ENCODE measurements around the gene UMAD1. TPM values are rescaled to one million over a fixed set of nuclear protein-coding genes. Genes with fewer than 3 reads are reported as not detected.
"Not testable (repeated sequence)": the region's sequence is repeated elsewhere in the genome, so short reads cannot be mapped to it uniquely, and the experiment has no call there.

The UMAD1 gene
- total RNA-seq, 1 donor from 2014 or later = 12.8 TPM

DNA sequence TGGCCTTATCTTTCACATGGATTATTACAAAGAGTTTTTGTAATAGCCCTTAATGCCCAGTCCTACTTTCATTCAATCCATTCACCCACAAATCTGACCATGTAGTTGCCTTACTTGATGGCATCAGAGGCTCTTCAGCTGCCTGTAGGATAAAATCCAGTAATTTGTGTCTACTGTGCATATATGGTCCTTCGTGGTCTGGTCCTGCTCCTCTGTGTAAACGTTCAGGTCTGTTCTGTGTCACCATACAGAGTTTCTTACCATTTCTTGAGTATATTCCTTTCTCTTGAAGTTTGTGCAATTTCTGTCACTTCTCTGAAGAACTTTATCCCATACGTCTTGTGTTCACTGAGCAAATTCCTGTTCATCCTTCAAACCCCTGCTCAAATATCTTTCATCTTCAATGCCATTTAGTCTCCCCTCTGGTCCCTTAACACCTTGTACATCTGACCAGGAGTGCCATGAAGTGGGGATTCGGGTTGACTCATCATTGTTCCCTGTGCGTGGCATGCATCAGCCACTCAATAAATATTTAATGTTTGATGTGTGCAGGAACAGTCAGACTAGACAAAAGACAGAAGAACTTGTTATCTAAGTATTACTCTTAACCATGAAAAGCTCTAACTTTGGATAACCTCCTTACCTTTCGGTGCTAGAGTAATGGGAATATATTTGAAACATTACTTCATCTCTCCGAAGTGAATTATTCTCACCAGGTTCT lies 176.4 kb downstream of the UMAD1 start:
- H3K36me3 Mint-ChIP-seq (ENCODE audit: insufficient read depth) = peaks cover 8% of the 10 kb centered on the region
- no peak overlapping the region for H3K27ac Mint-ChIP-seq
- H3K9me3 Mint-ChIP-seq (ENCODE audit: low read depth) = peaks cover 2% of the 10 kb centered on the region
- no peak overlapping the region for H3K4me3 Mint-ChIP-seq (ENCODE audit: low read depth)
- TF ChIP-seq, protein P1, sequence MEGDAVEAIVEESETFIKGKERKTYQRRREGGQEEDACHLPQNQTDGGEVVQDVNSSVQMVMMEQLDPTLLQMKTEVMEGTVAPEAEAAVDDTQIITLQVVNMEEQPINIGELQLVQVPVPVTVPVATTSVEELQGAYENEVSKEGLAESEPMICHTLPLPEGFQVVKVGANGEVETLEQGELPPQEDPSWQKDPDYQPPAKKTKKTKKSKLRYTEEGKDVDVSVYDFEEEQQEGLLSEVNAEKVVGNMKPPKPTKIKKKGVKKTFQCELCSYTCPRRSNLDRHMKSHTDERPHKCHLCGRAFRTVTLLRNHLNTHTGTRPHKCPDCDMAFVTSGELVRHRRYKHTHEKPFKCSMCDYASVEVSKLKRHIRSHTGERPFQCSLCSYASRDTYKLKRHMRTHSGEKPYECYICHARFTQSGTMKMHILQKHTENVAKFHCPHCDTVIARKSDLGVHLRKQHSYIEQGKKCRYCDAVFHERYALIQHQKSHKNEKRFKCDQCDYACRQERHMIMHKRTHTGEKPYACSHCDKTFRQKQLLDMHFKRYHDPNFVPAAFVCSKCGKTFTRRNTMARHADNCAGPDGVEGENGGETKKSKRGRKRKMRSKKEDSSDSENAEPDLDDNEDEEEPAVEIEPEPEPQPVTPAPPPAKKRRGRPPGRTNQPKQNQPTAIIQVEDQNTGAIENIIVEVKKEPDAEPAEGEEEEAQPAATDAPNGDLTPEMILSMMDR (IDR thresholded peaks at IDR 0.05; ENCODE audit: unreplicated experiment) = no peak
- H3K27me3 Mint-ChIP-seq = no peaks in the 10 kb centered on the region
- H3K4me1 Mint-ChIP-seq (ENCODE audit: low read depth) = peaks cover 4% of the 10 kb centered on the region
- no peak for DNase-seq (ENCODE audit: low spot score, unreplicated experiment)

DNA sequence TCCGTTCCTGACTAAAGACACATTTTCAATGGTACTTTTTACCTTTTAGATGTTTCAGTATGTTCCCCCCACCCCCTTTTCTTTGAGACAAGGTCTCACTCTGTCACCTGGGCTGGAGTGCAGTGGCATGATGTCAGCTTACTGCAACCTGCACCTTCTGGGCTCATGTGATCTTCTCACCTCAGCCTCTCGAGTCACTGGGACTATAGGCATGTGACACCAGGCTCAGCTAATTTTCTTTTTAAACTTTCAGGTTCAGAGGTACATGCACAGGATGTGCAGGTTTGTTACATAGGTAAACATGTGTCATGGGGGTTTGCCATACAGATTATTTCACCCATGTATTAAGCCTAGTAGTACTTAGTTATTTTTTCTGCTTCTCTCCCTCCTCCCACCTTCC lies 177.2 kb downstream of the UMAD1 start:
- Mint-ChIP-seq H3K27ac (no peak overlapping the region), H3K4me1 (ENCODE audit: low read depth) (peaks cover 1% of the 10 kb centered on the region), H3K36me3 (ENCODE audit: insufficient read depth) (peaks cover 8% of the 10 kb centered on the region), H3K4me3 (ENCODE audit: low read depth) (no peak overlapping the region), H3K27me3 (no peaks in the 10 kb centered on the region), H3K9me3 (ENCODE audit: low read depth) (peaks cover 2% of the 10 kb centered on the region)
- TF ChIP-seq, protein P1 (IDR thresholded peaks at IDR 0.05; ENCODE audit: unreplicated experiment) = no peak
- DNase-seq (ENCODE audit: low spot score, unreplicated experiment) = no peak

DNA sequence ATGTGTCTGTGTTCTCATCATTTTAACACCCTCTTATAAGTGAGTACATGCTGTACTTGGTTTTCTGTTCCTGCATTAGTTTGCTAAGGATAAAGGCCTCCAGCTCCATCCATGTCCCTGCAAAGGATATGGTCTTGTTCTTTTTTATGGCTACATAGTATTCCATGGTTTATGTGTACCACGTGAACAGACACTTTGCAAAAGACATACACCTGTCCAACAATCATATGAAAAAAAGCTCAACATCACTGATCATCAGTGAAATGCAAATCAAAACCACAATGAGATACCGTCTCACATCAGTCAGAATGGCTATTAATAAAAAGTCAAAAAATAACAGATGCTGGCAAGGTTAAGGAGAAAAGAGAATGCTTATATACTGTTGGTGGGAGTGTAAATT lies 177.6 kb downstream of the UMAD1 start:
- H3K27me3 Mint-ChIP-seq; H3K36me3 Mint-ChIP-seq (ENCODE audit: insufficient read depth); H3K9me3 Mint-ChIP-seq (ENCODE audit: low read depth); H3K4me1 Mint-ChIP-seq (ENCODE audit: low read depth); H3K27ac Mint-ChIP-seq; DNase-seq (ENCODE audit: low spot score, unreplicated experiment); H3K4me3 Mint-ChIP-seq (ENCODE audit: low read depth): not testable (repeated sequence)

DNA sequence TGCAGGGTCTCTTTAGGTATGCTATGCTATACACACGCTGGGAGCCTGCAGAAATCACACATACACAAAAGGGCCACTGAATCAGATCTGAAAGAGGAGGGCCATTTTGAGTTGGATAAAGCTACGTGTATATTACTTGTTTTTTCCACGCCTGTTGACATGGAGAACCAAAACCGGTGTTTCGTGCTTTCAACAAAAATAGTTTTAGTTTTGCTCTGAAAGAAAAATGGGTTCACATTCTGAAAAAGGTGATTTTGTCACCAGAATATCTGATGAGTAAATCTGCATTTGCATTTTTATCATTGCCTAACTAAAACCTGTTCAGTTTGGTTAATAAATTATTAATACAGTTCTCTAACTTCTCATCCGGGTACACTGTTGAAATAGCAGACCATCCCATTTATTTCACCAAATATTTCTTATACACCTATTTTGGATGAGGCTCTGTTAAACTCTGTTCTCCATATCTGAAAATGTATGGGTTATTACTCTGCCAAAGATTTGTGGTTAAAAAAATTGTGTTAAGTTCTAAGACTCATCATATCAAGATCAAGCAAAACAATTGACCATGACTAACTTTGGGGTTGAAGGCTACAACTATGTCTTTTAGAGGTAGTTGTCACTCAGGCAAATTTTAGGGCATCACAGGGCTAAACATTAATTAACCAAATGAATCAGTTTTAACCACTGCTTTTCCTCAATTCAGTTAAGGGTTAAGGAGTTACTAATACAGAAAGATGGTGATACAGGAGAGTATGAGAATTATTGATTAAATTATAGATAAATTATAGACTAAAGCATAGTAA lies 179.1 kb downstream of the UMAD1 start:
- no peak overlapping the region for H3K27ac Mint-ChIP-seq
- H3K9me3 Mint-ChIP-seq (ENCODE audit: low read depth) = peaks cover 2% of the 10 kb centered on the region
- no peak for DNase-seq (ENCODE audit: low spot score, unreplicated experiment)
- no peaks in the 10 kb centered on the region for H3K27me3 Mint-ChIP-seq
- H3K4me3 Mint-ChIP-seq (ENCODE audit: low read depth) = no peak overlapping the region
- TF ChIP-seq, protein P1 (IDR thresholded peaks at IDR 0.05; ENCODE audit: unreplicated experiment) = no peak
- H3K4me1 Mint-ChIP-seq (ENCODE audit: low read depth) = peaks cover 1% of the 10 kb centered on the region
- peaks cover 8% of the 10 kb centered on the region for H3K36me3 Mint-ChIP-seq (ENCODE audit: insufficient read depth)

GRCh38 chr7:7820409-7820808 lies 179.9 kb downstream of the UMAD1 start:
- H3K4me3 Mint-ChIP-seq (ENCODE audit: low read depth) = no peak overlapping the region
- peaks cover 11% of the 10 kb centered on the region for H3K36me3 Mint-ChIP-seq (ENCODE audit: insufficient read depth)
- TF ChIP-seq, protein P1 (IDR thresholded peaks at IDR 0.05; ENCODE audit: unreplicated experiment) = no peak
- no peak for DNase-seq (ENCODE audit: low spot score, unreplicated experiment)
- peaks cover 6% of the 10 kb centered on the region for H3K9me3 Mint-ChIP-seq (ENCODE audit: low read depth)
- peaks cover 1% of the 10 kb centered on the region for H3K4me1 Mint-ChIP-seq (ENCODE audit: low read depth)
- H3K27me3 Mint-ChIP-seq = no peaks in the 10 kb centered on the region
- no peak overlapping the region for H3K27ac Mint-ChIP-seq
